Activated gamma-delta T cell treated with anti-CD3 and anti-CD28 coated beads, Interleukin-2, amount 50 U/mL, for 16 hours (primary cell): ENCODE measurements around the gene RPS6KA2.

Experiments used
- DNase-seq: peaks from one replicate; pipeline ENCODE4 v3.0.0-alpha.2; 2020; ENCODE audit warnings: low read depth

Gene RPS6KA2

DNA sequence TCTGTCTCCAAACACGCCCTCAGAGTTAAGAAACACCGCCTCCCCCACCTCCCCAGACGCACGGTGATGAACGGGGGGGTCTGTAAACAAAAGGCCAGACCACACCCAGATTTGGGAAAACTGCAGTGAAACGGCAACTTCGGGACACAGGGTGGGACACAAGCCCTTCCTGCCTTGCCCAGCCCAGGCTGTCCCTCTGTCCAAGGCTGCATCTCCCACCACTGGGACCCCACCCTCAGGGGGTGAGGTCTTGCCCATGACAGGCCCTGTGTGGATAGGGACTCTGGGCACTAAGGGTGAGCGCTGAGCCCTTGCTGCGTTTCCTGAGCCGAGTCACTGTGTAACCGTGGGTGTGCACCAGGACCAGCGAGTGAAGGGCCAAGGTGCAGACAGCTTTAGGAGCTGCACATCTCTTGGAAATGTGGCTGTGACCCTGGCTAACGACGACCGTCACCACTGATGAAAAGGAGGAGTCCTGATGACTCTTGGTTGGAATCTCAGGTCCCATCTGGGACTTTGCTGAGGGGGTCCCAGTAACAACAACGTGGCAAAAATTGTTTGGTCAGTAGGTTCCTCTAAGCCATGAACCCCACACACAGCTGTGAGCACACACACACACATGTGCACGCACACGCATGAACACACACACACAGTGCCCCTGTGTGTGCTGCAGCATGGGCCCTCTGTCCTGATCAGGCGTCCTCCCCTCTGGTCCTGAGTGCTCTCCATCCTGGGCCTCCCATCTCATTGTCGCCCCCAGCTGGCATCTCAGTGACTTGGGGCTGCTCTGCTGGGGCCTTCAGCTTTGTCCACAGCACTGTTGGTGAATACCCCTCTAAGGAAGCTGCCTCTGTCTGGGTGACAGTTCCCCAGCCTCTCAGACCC lies 141.2 kb downstream of the RPS6KA2 start:
- no peak for DNase-seq

DNA sequence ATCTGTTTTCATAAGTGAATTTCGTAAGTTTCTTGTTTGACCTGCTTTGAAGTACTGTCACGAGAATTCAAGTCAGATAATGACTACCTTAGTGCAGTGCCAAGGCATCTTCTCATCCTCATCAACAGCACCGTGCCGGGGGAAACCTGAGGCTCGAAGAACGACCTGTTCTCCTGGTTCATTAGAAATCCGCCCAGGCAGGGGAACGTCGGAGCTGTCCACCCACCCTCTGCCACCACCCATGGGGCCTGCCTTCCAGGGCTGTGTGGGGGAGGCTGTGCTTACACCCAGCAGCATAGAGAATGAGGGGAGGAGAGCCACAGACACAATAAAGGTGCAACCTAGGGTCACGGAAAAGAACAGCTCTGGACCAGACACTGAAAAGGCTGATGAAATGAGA lies 142.2 kb downstream of the RPS6KA2 start:
- no peak for DNase-seq

- no peak for DNase-seq
Measured at GRCh38 chr6:166483573-166484250, 143.3 kb downstream of the RPS6KA2 start.

- DNase-seq, result no peak
Measured at GRCh38 chr6:166483026-166483425, 144.0 kb downstream of the RPS6KA2 start.

- no peak for DNase-seq
Measured at GRCh38 chr6:166478782-166479592, 148.1 kb downstream of the RPS6KA2 start.

DNA sequence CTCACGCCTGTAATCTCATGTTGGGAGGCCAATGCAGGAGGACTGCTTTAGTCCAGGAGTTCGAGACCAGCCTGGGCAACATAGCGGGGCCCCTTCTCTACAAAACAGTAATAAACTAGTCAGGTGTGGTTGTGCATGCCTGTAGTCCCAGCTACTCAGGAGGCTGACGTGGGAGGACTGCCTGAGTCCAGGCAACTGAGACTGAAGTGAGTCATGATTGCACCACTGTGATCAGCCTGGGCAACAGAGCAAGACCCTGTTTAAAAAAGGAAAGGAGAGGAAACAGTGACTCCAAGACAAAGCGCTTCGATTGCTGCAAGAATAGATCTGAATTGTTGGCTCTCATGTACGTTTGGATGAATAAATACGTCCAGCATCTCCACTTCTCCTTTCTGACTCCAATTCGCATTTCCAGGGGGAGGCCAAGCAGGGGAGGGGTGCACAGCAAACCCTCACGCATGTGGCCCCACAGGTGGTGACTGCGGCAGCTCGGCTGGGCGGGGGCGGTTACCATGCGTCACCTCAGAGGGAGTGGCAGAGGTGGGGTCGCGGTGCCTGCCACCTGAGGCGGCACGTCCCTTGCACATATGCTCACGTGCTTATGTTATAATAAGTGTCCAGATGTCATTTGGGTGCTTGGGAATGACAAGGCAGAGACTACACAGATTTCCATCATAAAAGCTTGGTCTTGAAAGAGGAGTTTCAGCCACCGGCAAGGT lies 149.2 kb downstream of the RPS6KA2 start:
- DNase-seq, result no peak

DNA sequence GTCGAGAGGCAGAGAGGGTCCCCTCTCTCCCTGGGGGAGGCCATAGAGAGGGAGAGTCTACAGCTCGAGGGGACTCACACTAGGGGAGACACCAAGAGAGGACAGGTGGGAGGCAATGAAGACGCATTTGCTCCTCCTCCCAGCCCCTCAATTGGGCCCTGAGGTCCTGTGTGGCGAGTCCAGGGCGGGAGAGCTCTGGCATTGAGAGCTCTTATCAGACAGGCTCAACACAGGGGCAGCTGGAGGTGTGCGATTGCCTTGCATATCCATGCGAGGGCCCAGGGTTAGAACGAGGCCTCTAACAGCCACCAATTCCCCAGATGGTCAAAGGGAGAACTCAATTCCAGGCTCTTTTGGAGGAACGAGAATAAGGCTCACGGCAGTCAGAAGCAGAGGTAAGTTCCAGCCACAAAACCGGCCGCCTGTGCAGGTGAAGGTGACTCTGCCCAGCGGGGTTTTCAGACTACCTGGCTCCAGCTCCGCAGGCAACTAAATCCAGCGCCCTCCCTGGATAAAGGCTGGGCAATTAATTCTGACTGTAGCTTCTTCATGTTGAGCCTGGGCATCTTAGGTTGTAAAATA lies 150.3 kb downstream of the RPS6KA2 start:
- DNase-seq, result no peak

GRCh38 chr6:166476061-166476591 lies 150.9 kb downstream of the RPS6KA2 start:
- no peak for DNase-seq

DNA sequence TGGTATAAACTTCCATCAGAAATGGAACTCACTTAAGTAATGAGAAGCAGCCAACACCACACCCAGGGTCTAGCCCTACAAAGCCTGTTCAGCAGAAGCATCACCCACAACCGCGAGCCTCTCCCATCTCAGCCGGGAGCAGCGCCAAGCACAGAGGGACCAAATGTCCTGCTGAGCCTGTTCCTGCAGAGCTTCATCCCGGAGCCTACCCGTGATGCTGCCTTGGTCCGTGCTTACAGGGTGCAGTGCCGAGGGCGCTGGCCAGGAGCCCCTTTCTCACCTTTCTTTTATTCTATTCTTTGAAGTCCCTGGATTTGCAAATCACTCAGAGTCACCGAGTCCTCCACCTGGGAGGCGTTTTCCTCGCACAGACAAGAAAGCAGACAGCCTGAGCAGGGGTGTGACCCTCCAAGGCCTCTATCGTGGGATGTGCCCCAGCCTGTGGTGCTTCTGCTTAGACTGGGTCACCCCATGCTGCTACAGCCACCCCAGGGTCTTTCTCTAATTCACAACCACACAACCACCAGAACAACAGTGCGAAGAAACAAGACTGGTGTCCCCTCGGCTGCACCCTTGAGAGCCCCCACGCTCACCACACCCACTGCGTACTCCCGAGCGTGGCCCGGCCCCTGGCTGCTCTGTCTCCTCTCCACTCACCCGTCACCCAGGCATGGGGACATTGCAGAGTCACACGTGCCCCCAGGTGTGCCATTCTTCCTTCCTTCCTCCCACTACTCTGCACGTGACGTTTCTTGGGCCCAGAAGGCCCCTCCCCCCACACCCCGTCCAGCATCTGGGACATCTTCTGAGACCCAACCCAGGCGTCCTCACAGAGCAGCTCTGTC lies 152.1 kb downstream of the RPS6KA2 start:
- DNase-seq, result no peak

- no peak for DNase-seq
Measured at GRCh38 chr6:166473886-166474571, 153.0 kb downstream of the RPS6KA2 start.

GRCh38 chr6:166472636-166473035 lies 154.4 kb downstream of the RPS6KA2 start:
- DNase-seq, result no peak

GRCh38 chr6:166471797-166472260 lies 155.2 kb downstream of the RPS6KA2 start:
- no peak for DNase-seq

DNA sequence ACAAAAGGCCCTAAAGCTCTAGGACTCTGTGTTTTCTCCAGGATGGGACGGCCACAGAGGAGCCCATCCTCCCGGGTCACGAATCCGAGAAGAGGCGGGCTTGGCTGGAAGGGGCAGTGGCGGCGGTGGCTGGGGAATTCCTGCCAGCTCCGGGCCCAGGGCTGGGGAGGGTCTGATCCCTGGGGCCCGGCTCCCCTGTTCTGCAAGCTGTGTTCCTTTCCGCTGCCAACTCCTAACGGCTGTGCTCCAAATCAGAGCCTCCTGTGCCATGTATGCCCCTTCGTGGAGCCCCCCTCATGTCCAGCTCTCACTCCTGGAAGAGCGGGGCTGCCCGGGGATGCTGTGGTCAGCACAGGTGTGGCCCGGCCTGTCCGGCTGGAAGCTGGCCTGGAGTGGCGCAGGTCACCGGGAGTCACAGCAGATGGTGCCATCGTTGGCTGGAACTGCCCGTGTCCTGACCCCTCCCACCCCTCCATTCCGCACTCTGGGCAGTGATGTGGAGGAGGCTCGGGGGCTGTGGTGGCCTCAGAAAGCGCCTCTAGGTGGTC lies 156.1 kb downstream of the RPS6KA2 start:
- no peak for DNase-seq

- no peak for DNase-seq
Measured at GRCh38 chr6:166470029-166470862, 156.8 kb downstream of the RPS6KA2 start.

DNA sequence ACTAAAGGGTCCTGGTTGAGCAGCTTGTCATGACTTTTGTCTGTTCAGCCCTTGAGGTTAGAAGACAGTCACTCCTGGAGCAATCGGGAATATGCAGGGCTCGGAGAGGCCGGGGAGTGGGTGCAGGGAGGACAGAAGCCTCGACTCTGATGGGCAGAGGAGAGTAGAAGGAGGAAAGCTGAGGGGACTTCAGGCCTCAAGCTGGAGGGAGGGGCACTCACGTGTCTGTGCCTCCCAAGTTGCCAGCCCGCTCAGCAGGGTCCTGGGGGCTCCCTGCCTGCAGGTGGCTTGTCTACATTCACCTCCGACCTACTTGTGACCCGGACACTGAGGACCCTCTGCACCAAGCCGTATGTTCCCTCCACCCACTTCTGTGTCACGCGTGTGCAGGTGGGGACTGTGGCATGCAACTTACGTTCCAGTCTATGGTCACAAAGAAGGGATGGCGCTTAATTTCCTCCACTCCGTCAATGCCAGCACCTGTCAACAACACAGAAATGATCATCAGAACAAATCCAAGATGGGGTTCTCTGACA lies 157.6 kb downstream of the RPS6KA2 start:
- no peak for DNase-seq

GRCh38 chr6:166467436-166468000 lies 159.5 kb downstream of the RPS6KA2 start:
- no peak for DNase-seq
